ENCODE results near the gene SSTR1. TPM values are rescaled to one million over a fixed set of nuclear protein-coding genes. Genes with fewer than 3 reads are reported as not detected.

SSTR1 gene
- total RNA-seq, 1 experiment from 2014 or later: not detected

DNA sequence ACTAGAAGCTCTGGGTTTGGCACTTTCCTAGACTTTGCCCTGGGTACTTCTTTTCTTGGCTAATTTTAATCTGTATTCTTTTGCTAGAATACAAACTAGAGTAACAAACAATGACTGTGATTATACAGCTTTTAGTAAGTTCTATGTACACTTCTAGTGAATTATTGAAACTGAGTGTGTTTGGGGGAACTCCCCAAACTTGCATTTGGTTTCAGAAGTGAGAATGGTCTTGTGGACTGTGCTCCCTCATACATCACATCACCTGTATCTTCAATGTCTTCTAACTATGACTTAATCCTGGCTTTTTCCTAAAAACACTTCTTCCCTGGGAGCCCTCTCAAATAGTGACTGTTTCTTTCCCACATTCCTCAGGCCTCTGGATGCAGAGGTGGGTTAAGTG lies 23.6 kb upstream of the SSTR1 start:
- Histone ChIP-seq H3K4me2 (ENCODE audit: low read length) (no peak overlapping the region), H3K9me2 (ENCODE audit: insufficient read depth) (no peaks in the 10 kb centered on the region), H2AFZ (ENCODE audit: low read depth, low read length, poor library complexity, severe bottlenecking) (no peak overlapping the region), H3K9me3 (ENCODE audit: control insufficient read depth in 1 of 2, insufficient read depth in 1 of 2, low read depth in 1 of 2, low read length in 2 of 2) (peaks cover 0 to 5% of the 10 kb centered on the region in 2 experiments; a peak in 1 of 4 replicates), H3K27ac (ENCODE audit: low read depth, low read length) (no peak overlapping the region), H3K79me2 (ENCODE audit: insufficient read depth, low read length) (no peaks in the 10 kb centered on the region), H4K20me1 (ENCODE audit: insufficient read depth) (no peaks in the 10 kb centered on the region), H3K27me3 (ENCODE audit: insufficient read depth, low read length) (no peaks in the 10 kb centered on the region), H3K4me1 (ENCODE audit: control insufficient read depth in 1 of 2, insufficient read depth in 2 of 2, low read length in 2 of 2) (no peaks in the 10 kb centered on the region), H3K36me3 (ENCODE audit: control insufficient read depth in 1 of 2, insufficient read depth in 2 of 2, low read length in 2 of 2) (no peaks in the 10 kb centered on the region), H3K9ac (ENCODE audit: low read length) (no peak overlapping the region), H3K4me3 (replicated peaks in 1 of 2; ENCODE audit: low read depth in 1 of 2, low read length in 2 of 2) (no peak overlapping the region)
- ATAC-seq: no peak
- ChIA-PET CTCF (no interaction called here), RAD21 (ENCODE audit: low non-redundant PET in 1 of 2, low total read pairs in 2 of 2, uncharacterized antibody in 2 of 2, unreplicated experiment in 2 of 2) (no interaction called here), POLR2A (no interaction called here)
- TF ChIP-seq, protein P1, sequence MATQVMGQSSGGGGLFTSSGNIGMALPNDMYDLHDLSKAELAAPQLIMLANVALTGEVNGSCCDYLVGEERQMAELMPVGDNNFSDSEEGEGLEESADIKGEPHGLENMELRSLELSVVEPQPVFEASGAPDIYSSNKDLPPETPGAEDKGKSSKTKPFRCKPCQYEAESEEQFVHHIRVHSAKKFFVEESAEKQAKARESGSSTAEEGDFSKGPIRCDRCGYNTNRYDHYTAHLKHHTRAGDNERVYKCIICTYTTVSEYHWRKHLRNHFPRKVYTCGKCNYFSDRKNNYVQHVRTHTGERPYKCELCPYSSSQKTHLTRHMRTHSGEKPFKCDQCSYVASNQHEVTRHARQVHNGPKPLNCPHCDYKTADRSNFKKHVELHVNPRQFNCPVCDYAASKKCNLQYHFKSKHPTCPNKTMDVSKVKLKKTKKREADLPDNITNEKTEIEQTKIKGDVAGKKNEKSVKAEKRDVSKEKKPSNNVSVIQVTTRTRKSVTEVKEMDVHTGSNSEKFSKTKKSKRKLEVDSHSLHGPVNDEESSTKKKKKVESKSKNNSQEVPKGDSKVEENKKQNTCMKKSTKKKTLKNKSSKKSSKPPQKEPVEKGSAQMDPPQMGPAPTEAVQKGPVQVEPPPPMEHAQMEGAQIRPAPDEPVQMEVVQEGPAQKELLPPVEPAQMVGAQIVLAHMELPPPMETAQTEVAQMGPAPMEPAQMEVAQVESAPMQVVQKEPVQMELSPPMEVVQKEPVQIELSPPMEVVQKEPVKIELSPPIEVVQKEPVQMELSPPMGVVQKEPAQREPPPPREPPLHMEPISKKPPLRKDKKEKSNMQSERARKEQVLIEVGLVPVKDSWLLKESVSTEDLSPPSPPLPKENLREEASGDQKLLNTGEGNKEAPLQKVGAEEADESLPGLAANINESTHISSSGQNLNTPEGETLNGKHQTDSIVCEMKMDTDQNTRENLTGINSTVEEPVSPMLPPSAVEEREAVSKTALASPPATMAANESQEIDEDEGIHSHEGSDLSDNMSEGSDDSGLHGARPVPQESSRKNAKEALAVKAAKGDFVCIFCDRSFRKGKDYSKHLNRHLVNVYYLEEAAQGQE (IDR thresholded peaks at IDR 0.05; ENCODE audit: low read depth): no peak
- TF ChIP-seq, protein P2, sequence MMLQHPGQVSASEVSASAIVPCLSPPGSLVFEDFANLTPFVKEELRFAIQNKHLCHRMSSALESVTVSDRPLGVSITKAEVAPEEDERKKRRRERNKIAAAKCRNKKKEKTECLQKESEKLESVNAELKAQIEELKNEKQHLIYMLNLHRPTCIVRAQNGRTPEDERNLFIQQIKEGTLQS (IDR thresholded peaks at IDR 0.05): no peak
- TF ChIP-seq CEBPB (IDR thresholded peaks at IDR 0.05; ENCODE audit: low read depth): no peak
- TF ChIP-seq, protein P3, sequence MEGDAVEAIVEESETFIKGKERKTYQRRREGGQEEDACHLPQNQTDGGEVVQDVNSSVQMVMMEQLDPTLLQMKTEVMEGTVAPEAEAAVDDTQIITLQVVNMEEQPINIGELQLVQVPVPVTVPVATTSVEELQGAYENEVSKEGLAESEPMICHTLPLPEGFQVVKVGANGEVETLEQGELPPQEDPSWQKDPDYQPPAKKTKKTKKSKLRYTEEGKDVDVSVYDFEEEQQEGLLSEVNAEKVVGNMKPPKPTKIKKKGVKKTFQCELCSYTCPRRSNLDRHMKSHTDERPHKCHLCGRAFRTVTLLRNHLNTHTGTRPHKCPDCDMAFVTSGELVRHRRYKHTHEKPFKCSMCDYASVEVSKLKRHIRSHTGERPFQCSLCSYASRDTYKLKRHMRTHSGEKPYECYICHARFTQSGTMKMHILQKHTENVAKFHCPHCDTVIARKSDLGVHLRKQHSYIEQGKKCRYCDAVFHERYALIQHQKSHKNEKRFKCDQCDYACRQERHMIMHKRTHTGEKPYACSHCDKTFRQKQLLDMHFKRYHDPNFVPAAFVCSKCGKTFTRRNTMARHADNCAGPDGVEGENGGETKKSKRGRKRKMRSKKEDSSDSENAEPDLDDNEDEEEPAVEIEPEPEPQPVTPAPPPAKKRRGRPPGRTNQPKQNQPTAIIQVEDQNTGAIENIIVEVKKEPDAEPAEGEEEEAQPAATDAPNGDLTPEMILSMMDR (IDR thresholded peaks at IDR 0.05 in 2 of 3, conservative IDR thresholded peaks at IDR 0.05 in 1 of 3; ENCODE audit: borderline replicate concordance in 1 of 3, insufficient read depth in 1 of 3, low read depth in 2 of 3, low read length in 2 of 3): no peak
- no peak for TF ChIP-seq TCF7L2 (IDR thresholded peaks at IDR 0.05; ENCODE audit: borderline replicate concordance, extremely low read depth, insufficient read depth, insufficient read length)
- TF ChIP-seq SRF (IDR thresholded peaks at IDR 0.05; ENCODE audit: low read depth): no peak
- no peak for TF ChIP-seq ZFX (IDR thresholded peaks at IDR 0.05)
- no peak for TF ChIP-seq FOSL1 (IDR thresholded peaks at IDR 0.05; ENCODE audit: low read depth)
- no peak for TF ChIP-seq EZH2phosphoT487 (IDR thresholded peaks at IDR 0.05; ENCODE audit: borderline replicate concordance)
- no peak for TF ChIP-seq EGR1 (IDR thresholded peaks at IDR 0.05; ENCODE audit: low read depth)
- TF ChIP-seq POLR2AphosphoS5 (IDR thresholded peaks at IDR 0.05; ENCODE audit: low read depth, low read length): no peak
- intact Hi-C loops (cut with micrococcal nuclease): no loop called here
- no peak for DNase-seq (ENCODE audit: low read depth, low spot score)
- BruUV-seq (replicated peaks): no TSS peak

Measured in HCT116 (cell line).